ENCODE results near the gene IMMP2L. TPM values are rescaled to one million over a fixed set of nuclear protein-coding genes. Genes with fewer than 3 reads are reported as not detected.

IMMP2L gene
- total and polyA plus RNA-seq, 2 donors (not counting 3 experiments of a cell fraction or from before 2014, with no cell fraction given): 9.9 to 11.8 TPM

DNA sequence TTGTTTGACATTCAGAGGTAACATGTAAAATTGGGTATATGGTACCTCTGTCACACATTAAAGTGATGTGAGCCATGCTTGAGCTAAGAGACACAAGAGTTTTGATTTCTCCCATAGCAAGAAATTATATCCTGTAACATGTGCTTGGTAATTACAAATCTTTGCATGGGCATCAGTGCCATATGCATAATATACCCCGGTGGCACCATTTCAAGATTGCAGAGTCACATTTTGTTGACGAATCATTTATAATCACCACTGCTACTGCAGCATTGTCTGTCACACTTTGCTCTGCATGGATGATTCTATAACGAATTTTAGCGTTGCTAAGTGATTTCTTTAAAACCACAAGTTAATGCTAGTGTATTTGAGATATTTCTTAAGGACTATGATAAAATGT lies 915.0 kb downstream of the IMMP2L start:
- no peaks in the 10 kb centered on the region for H4K20me1 ChIP-seq (replicated peaks; ENCODE audit: control insufficient read depth, extremely low read depth, insufficient read depth, low read length)
- ChIA-PET POLR2A (no interaction called here), CTCF (no interaction called here)
- no peak overlapping the region for H3K27ac ChIP-seq (ENCODE audit: insufficient read depth, low read depth, low read length)
- DNase-seq (ENCODE audit: low read depth, low spot score): no peak
- BruUV-seq (replicated peaks): no TSS peak
- H3K36me3 ChIP-seq (ENCODE audit: control insufficient read depth in 2 of 2, extremely low read depth in 1 of 2, insufficient read depth in 2 of 2, low read length in 2 of 2): no peaks in the 10 kb centered on the region
- H3K9ac ChIP-seq (replicated peaks; ENCODE audit: extremely low read depth, insufficient read depth, low read length): no peak overlapping the region
- intact Hi-C loops (cut with micrococcal nuclease): no loop called here
- no peaks in the 10 kb centered on the region for H3K4me1 ChIP-seq (ENCODE audit: control insufficient read depth, extremely low read depth, insufficient read depth, low read length)
- H3K4me3 ChIP-seq (replicated peaks in 1 of 3; ENCODE audit: insufficient read depth in 1 of 3, low read depth in 1 of 3, low read length in 3 of 3): no peak overlapping the region
- H3K4me2 ChIP-seq (ENCODE audit: insufficient read depth, low read length): no peak overlapping the region
- no peaks in the 10 kb centered on the region for H3K27me3 ChIP-seq (ENCODE audit: control insufficient read depth in 2 of 2, insufficient read depth in 2 of 2, low read length in 2 of 2)
- no peak overlapping the region for H2AFZ ChIP-seq (ENCODE audit: low read depth, low read length)
- no peaks in the 10 kb centered on the region for H3K79me2 ChIP-seq (ENCODE audit: control insufficient read depth, insufficient read depth, low read length)
- no peaks in the 10 kb centered on the region for H3K9me1 ChIP-seq (replicated peaks; ENCODE audit: control insufficient read depth, extremely low read depth, insufficient read depth, low read length)
- FAIRE-seq: no peak
- H3K9me3 ChIP-seq (replicated peaks; ENCODE audit: control insufficient read depth, insufficient read depth, low read length): no peaks in the 10 kb centered on the region
- dilution Hi-C loops (cut with MboI; ENCODE audit: extremely low pct_ligation_motif_present, low sequenced_read_pairs): no loop called here
- TF ChIP-seq FOS (IDR thresholded peaks at IDR 0.05; ENCODE audit: borderline replicate concordance, insufficient read depth, low read length): no peak
- TF ChIP-seq, protein P1, sequence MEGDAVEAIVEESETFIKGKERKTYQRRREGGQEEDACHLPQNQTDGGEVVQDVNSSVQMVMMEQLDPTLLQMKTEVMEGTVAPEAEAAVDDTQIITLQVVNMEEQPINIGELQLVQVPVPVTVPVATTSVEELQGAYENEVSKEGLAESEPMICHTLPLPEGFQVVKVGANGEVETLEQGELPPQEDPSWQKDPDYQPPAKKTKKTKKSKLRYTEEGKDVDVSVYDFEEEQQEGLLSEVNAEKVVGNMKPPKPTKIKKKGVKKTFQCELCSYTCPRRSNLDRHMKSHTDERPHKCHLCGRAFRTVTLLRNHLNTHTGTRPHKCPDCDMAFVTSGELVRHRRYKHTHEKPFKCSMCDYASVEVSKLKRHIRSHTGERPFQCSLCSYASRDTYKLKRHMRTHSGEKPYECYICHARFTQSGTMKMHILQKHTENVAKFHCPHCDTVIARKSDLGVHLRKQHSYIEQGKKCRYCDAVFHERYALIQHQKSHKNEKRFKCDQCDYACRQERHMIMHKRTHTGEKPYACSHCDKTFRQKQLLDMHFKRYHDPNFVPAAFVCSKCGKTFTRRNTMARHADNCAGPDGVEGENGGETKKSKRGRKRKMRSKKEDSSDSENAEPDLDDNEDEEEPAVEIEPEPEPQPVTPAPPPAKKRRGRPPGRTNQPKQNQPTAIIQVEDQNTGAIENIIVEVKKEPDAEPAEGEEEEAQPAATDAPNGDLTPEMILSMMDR (IDR thresholded peaks at IDR 0.05; ENCODE audit: extremely low read depth in 1 of 2, insufficient read depth in 1 of 2, low read depth in 1 of 2, low read length in 2 of 2): no peak
- no peak for TF ChIP-seq EZH2 (IDR thresholded peaks at IDR 0.05; ENCODE audit: borderline replicate concordance, low read depth, low read length, severe bottlenecking)
- no peak for TF ChIP-seq POLR2AphosphoS5 (IDR thresholded peaks at IDR 0.05; ENCODE audit: insufficient read depth, low read depth, low read length)
- no peak for TF ChIP-seq JUN (IDR thresholded peaks at IDR 0.05; ENCODE audit: borderline replicate concordance, insufficient read depth, insufficient read length, low read depth)
- no peak for TF ChIP-seq POLR2A (IDR thresholded peaks at IDR 0.05; ENCODE audit: low read depth, low read length)
- no peak for TF ChIP-seq GATA2 (IDR thresholded peaks at IDR 0.05; ENCODE audit: insufficient read depth, insufficient read length, low read depth, low read length)
